H1 (cell line): ENCODE measurements around the gene CCDC200. TPM values are rescaled to one million over a fixed set of nuclear protein-coding genes. Genes with fewer than 3 reads are reported as not detected.
"Not testable (repeated sequence)": the region's sequence is repeated elsewhere in the genome, so short reads cannot be mapped to it uniquely, and the experiment has no call there.

ENCODE experiments used
- CTCF ChIA-PET: fragments of 300-600 bp; sonication (Branson Sonifier 250); formaldehyde crosslinking; loops from one replicate; lab custom pipeline; 2021; ENCODE audit not compliant: partially characterized antibody; lab: Charles Lee
- POLR2A ChIA-PET: fragments of 300-600 bp; sonication (Branson Sonifier 250); formaldehyde crosslinking; loops from one replicate; lab custom pipeline; 2021; ENCODE audit warnings: inconsistent platforms; ENCODE audit not compliant: partially characterized antibody; lab: Charles Lee
- DNase-seq, 2 experiments: peaks; one replicate each; pipeline versions ENCODE4 v3.0.0 to v3.0.0-alpha.2; 2010 to 2022; ENCODE audit warnings: low spot score in 2 of 2, low read depth in 1 of 2, mixed read lengths in 1 of 2
- FAIRE-seq: peaks from 2 replicates; lab custom pipeline; 2011; peaks lifted over from hg19 to GRCh38; lab: Jason Lieb, UNC
- H2AFZ ChIP-seq: 2 replicates; pipeline ENCODE4 v1.8.1; 2012; ENCODE audit warnings: low read length, inconsistent platforms
- H2AK5ac ChIP-seq: 2 replicates; pipeline ENCODE4 v1.6.1; 2013; ENCODE audit warnings: low read depth, low read length
- H2BK120ac ChIP-seq: replicated peaks from 2 replicates; pipeline ENCODE3; 2013; ENCODE audit warnings: low read depth, low read length, inconsistent platforms
- H2BK12ac ChIP-seq: 2 replicates; pipeline ENCODE4 v1.6.1; 2013; ENCODE audit warnings: low read depth, low read length
- H2BK15ac ChIP-seq: 2 replicates; pipeline ENCODE4 v1.6.1; 2013; ENCODE audit warnings: low read length
- H2BK20ac ChIP-seq: 2 replicates; pipeline ENCODE4 v1.6.1; 2013; ENCODE audit warnings: low read length
- H2BK5ac ChIP-seq: 2 replicates; pipeline ENCODE4 v1.6.1; 2013; ENCODE audit warnings: low read depth, low read length
- H3K14ac ChIP-seq: 2 replicates; pipeline ENCODE4 v1.6.1; 2013; ENCODE audit warnings: inconsistent platforms; ENCODE audit not compliant: insufficient read length
- H3K18ac ChIP-seq: 2 replicates; pipeline ENCODE4 v1.6.1; 2013; ENCODE audit warnings: low read length; ENCODE audit errors: extremely low read depth
- H3K23ac ChIP-seq: 2 replicates; pipeline ENCODE4 v1.6.1; 2013; ENCODE audit warnings: inconsistent platforms; ENCODE audit not compliant: insufficient read length
- H3K23me2 ChIP-seq: 2 replicates; pipeline ENCODE4 v1.6.1; 2013; ENCODE audit warnings: low read depth, low read length
- H3K27ac ChIP-seq: 2 replicates; pipeline ENCODE4 v1.6.1; 2011; ENCODE audit warnings: low read depth, low read length, inconsistent platforms
- H3K27me3 ChIP-seq, 4 experiments: replicated peaks in 1 of 4; 1 replicate in 1 of 4; 2 replicates in 3 of 4; pipeline versions ENCODE4 v1.6.1 to v1.8.1; 2011 to 2013; ENCODE audit warnings: low read length in 3 of 4, mild to moderate bottlenecking in 3 of 4, inconsistent platforms in 2 of 4, mixed read lengths in 2 of 4, moderate library complexity in 1 of 4; ENCODE audit not compliant: control insufficient read depth in 3 of 4, insufficient read depth in 3 of 4; ENCODE audit errors: extremely low read depth in 1 of 4
- H3K36me3 ChIP-seq, 4 experiments: 2 replicates each; pipeline versions ENCODE4 v1.6.1 to v1.8.1; 2011 to 2013; ENCODE audit warnings: mild to moderate bottlenecking in 4 of 4, low read length in 3 of 4, moderate library complexity in 2 of 4, control low read depth in 1 of 4, inconsistent platforms in 1 of 4; ENCODE audit not compliant: insufficient read depth in 4 of 4, control insufficient read depth in 2 of 4
- H3K4ac ChIP-seq: replicated peaks from 2 replicates; pipeline ENCODE3; 2013; ENCODE audit warnings: low read length, low read depth, mixed read lengths, inconsistent platforms; ENCODE audit not compliant: insufficient read length
- H3K4me1 ChIP-seq, 4 experiments: replicated peaks in 1 of 4; 1 replicate in 1 of 4; 2 replicates in 3 of 4; pipeline versions ENCODE4 v1.6.1 to v1.8.1; 2011 to 2013; ENCODE audit warnings: low read length in 3 of 4, inconsistent platforms in 2 of 4, mixed read lengths in 1 of 4; ENCODE audit not compliant: insufficient read depth in 4 of 4, control insufficient read depth in 3 of 4
- H3K4me2 ChIP-seq, 2 experiments: 2 replicates each; pipeline versions ENCODE4 v1.6.1 to v1.8.1; 2011 to 2013; ENCODE audit warnings: low read depth in 2 of 2, low read length in 2 of 2, control low read depth in 1 of 2, inconsistent platforms in 1 of 2, mild to moderate bottlenecking in 1 of 2; ENCODE audit not compliant: insufficient read depth in 1 of 2
- H3K4me3 ChIP-seq, 4 experiments: fragments of 200-600, 300-600 bp in 1 of 4; sonication (generic), shearing (Covaris generic), sonication (Bioruptor Twin) in 1 of 4; 2 replicates each; pipeline versions ENCODE4 v1.5.1 to v1.8.1; 2011 to 2016; ENCODE audit warnings: low read length in 4 of 4, low read depth in 3 of 4, control low read depth in 2 of 4, inconsistent platforms in 2 of 4, mild to moderate bottlenecking in 2 of 4, mixed read lengths in 1 of 4, moderate library complexity in 1 of 4; ENCODE audit not compliant: insufficient read depth in 2 of 4; ENCODE audit errors: extremely low read depth in 1 of 4
- H3K56ac ChIP-seq: replicated peaks from 2 replicates; pipeline ENCODE3; 2013; ENCODE audit warnings: low read depth, mild to moderate bottlenecking, mixed read lengths, low read length, inconsistent platforms; ENCODE audit not compliant: insufficient read length
- H3K79me1 ChIP-seq: 2 replicates; pipeline ENCODE4 v1.6.1; 2013; ENCODE audit warnings: low read depth, low read length, control low read depth
- H3K79me2 ChIP-seq, 2 experiments: 2 replicates each; pipeline versions ENCODE4 v1.6.1 to v1.8.1; 2012 to 2013; ENCODE audit warnings: low read length in 2 of 2, mild to moderate bottlenecking in 2 of 2, inconsistent platforms in 1 of 2; ENCODE audit not compliant: insufficient read depth in 2 of 2, control insufficient read depth in 1 of 2
- H3K9ac ChIP-seq, 4 experiments: replicated peaks in 1 of 4; 1 replicate in 1 of 4; 2 replicates in 3 of 4; pipeline versions ENCODE4 v1.6.1 to v1.8.1; 2011 to 2013; ENCODE audit warnings: low read depth in 3 of 4, low read length in 3 of 4, control low read depth in 2 of 4, mild to moderate bottlenecking in 2 of 4, moderate library complexity in 2 of 4, inconsistent platforms in 1 of 4; ENCODE audit errors: extremely low read depth in 1 of 4
- H3K9me3 ChIP-seq, 2 experiments: 2 replicates each; pipeline versions ENCODE4 v1.6.1 to v1.8.1; 2012 to 2013; ENCODE audit warnings: mild to moderate bottlenecking in 2 of 2, moderate library complexity in 2 of 2, control low read depth in 1 of 2, inconsistent platforms in 1 of 2, low read depth in 1 of 2, low read length in 1 of 2, mixed read lengths in 1 of 2; ENCODE audit not compliant: insufficient read depth in 2 of 2
- H4K20me1 ChIP-seq, 2 experiments: replicated peaks in 1 of 2; 2 replicates each; pipeline versions ENCODE3 to v1.8.1; 2011 to 2013; ENCODE audit warnings: inconsistent platforms in 2 of 2, low read length in 2 of 2, mild to moderate bottlenecking in 1 of 2; ENCODE audit not compliant: insufficient read depth in 2 of 2, control insufficient read depth in 1 of 2
- H4K5ac ChIP-seq: 2 replicates; pipeline ENCODE4 v1.6.1; 2013; ENCODE audit warnings: low read length, low read depth, mixed read lengths, inconsistent platforms; ENCODE audit not compliant: insufficient read length
- H4K8ac ChIP-seq: 2 replicates; pipeline ENCODE4 v1.8.0; 2013; ENCODE audit warnings: mild to moderate bottlenecking, moderate library complexity, low read length, inconsistent platforms; ENCODE audit not compliant: insufficient read depth; ENCODE audit errors: extremely low read depth
- H4K91ac ChIP-seq: replicated peaks from 2 replicates; pipeline ENCODE3; 2013; ENCODE audit warnings: low read length, mixed read lengths, inconsistent platforms; ENCODE audit not compliant: insufficient read length
- WGBS, 2 experiments: shearing (Covaris generic) in 1 of 2; methylation state at CpG; one replicate each; pipeline versions ENCODE4 v1.1.6 to v1.1.7; 2013 to 2015; ENCODE audit warnings: low lambda C conversion rate in 2 of 2, mixed read lengths in 2 of 2, inconsistent platforms in 1 of 2, low coverage in 1 of 2, missing lambda C conversion rate in 1 of 2; ENCODE audit not compliant: insufficient replicate concordance in 2 of 2, insufficient coverage in 1 of 2, insufficient read length in 1 of 2; ENCODE audit errors: extremely low coverage in 1 of 2, missing lambda C conversion rate in 1 of 2; 5-methylcytosine and 5-hydroxymethylcytosine counted together
- polyA plus RNA-seq, 7 experiments: library from polyadenylated mRNA; depleted of rRNA in 3 of 7; stranded (reverse) in 5 of 7; unstranded in 2 of 7; fragments of >200 nt in 5 of 7; fragments of 200-250 nt in 2 of 7; gene quantifications; 1 replicate in 5 of 7; 2 replicates in 1 of 7; 4 replicates in 1 of 7; pipeline versions ENCODE4 v1.2.1 to v1.2.3, GENCODE V29; 2011 to 2013; ENCODE audit warnings: missing spikeins in 2 of 7, mixed read lengths in 2 of 7
- total RNA-seq: library from RNA; stranded (reverse); fragmentation: NEBNext Ultra II Directional; extraction: Animal tissue kit (Norgen Biotek cat#: 25700); gene quantifications from 2 replicates; pipeline ENCODE4 v1.2.1, GENCODE V29; 2021

CCDC200 gene
- total and polyA plus RNA-seq, 2 of the 8 experiments (the other 6 are each of a cell fraction or from before 2014, with no cell fraction given), result 0.11 TPM; not detected in 1

DNA sequence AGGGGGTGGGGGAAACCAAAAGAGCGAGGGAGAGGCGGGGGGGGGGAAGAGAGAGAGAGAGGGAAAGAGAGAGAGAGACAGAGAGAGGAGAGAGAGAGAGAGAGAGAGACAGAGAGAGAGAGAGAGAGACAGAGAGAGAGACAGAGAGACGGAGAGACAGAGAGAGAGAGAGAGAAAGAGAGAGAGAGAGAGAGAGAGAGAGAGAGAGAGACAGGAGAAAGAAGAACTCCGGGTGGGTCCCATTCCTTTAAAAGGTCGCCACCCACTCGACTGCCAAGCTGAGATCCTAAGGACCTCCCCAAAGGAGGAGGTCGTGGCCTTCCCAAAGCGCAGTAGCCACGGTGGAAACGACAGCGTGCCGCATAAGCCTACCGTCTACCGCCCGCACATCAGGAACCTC, 4.8 kb upstream of the CCDC200 start:
- H3K23me2 ChIP-seq, H2BK15ac ChIP-seq, H3K14ac ChIP-seq, H3K18ac ChIP-seq, H3K4me2 ChIP-seq, H3K36me3 ChIP-seq, H3K27ac ChIP-seq, H3K79me1 ChIP-seq, H3K27me3 ChIP-seq, H4K8ac ChIP-seq, H3K4ac ChIP-seq, H2BK20ac ChIP-seq, H3K79me2 ChIP-seq, H3K4me3 ChIP-seq, H4K91ac ChIP-seq, CTCF ChIA-PET, H4K5ac ChIP-seq, H3K56ac ChIP-seq, H3K9ac ChIP-seq, H2BK12ac ChIP-seq, H3K9me3 ChIP-seq, H3K4me1 ChIP-seq, DNase-seq, POLR2A ChIA-PET, H2BK120ac ChIP-seq, H4K20me1 ChIP-seq, H2BK5ac ChIP-seq, FAIRE-seq, H2AFZ ChIP-seq, H3K23ac ChIP-seq, H2AK5ac ChIP-seq: not testable (repeated sequence)
- WGBS, 2 experiments, result no CpG with 5 or more reads among the region's 15 CpGs

DNA sequence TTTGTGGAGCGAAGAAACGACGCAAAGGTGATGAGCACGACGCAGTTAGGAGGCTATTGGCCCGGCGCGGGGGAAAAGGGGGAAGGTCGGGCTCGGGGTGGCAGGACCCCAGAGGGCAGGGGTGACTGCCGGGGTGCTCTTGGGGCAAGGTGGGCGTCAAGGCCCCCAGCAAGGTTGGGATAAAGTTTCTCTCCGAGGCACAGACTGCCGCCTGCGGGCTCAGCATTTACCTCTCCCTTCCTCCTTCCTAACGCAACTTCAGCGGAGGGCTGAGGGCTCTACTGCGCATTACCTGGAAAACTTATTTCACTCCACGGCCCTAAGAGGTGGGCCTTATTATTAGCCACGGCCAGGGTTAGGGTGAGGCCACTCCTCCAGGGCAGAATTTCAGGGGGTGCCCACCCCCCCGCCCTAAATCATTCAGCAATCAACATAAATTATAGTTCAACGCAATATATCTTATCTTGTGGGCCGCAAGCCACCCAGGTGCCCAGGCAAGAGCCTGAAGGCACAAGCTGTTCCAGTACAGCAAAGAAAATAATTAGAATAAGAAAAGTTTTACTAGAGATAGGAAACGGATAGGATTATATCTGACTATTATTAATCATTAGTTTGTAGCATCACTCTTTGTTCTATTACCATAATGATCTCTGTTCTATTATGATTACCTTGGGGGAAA, 3.7 kb upstream of the CCDC200 start:
- H3K9me3 ChIP-seq, H4K5ac ChIP-seq, H3K4me1 ChIP-seq, H3K36me3 ChIP-seq, H3K27me3 ChIP-seq, FAIRE-seq, H3K14ac ChIP-seq, H3K79me1 ChIP-seq, H2AK5ac ChIP-seq, H4K91ac ChIP-seq, H3K4me2 ChIP-seq, H3K23ac ChIP-seq, POLR2A ChIA-PET, H4K8ac ChIP-seq, H3K4me3 ChIP-seq, H2BK5ac ChIP-seq, H2BK120ac ChIP-seq, H3K56ac ChIP-seq, H2BK15ac ChIP-seq, H2AFZ ChIP-seq, H4K20me1 ChIP-seq, H2BK12ac ChIP-seq, H3K18ac ChIP-seq, H3K27ac ChIP-seq, H3K79me2 ChIP-seq, H3K23me2 ChIP-seq, H3K4ac ChIP-seq, H2BK20ac ChIP-seq, H3K9ac ChIP-seq, CTCF ChIA-PET: not testable (repeated sequence)
- 92% methylated on average over 5 of the region's 24 CpGs; no CpG with 5 or more reads in 1 of the 2 experiments for WGBS, 2 experiments
- DNase-seq, result peak in 1 of 2 experiments; percentile 47
